ENCODE results near the gene CSTA.
"Not testable (repeated sequence)": the region's sequence is repeated elsewhere in the genome, so short reads cannot be mapped to it uniquely, and the experiment has no call there.

CSTA gene

GRCh38 chr3:122322095-122323075 is 2.7 kb upstream of the CSTA start:
- DNase-seq (ENCODE audit: low read depth): no peak

DNA sequence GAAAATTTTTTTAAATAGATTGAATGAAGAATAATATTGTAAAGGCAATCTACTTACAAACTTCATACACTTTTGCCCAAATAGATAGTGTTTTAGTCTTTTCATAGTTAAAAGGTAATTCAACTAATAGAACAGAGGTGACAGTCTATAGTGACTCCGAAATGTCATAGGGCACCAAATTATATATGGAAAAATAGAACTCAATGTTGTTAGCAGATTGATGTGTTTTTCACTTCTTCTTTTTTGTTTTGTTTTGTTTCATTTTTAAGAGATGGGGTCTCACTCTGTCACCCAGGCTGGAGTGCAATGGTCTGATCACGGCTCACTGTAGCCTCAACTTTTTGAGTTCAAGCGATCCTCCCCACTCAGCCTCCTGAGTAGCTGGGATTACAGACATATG is 721 bp downstream of the CSTA start:
- no peak for DNase-seq (ENCODE audit: low read depth)

DNA sequence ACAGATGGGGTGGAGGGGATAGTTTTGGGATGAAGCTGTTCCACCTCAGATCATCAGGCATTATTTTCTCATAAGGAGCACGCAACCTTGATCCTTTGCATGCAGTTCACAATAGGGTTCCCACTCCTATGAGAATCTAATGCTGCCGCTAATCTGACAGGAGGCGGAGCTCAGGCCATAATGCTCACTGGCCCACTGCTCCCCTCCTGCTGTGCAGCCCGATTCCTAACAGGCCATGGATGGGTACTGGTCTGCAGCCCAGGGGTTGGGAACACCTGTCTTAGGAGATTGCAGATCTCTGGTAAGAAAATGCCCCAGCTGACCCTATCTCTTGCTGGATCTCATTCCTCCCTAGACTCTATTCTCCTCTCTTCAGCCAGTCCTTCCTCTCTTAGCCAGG is 6.8 kb downstream of the CSTA start:
- DNase-seq (ENCODE audit: low read depth): no peak

- no peak for DNase-seq (ENCODE audit: low read depth)
Observed at GRCh38 chr3:122332551-122332950, 7.5 kb downstream of the CSTA start.

GRCh38 chr3:122342803-122343202 is 17.8 kb downstream of the CSTA start:
- no peak for DNase-seq (ENCODE audit: low read depth)

GRCh38 chr3:122343654-122344053 is 18.6 kb downstream of the CSTA start:
- DNase-seq (ENCODE audit: low read depth): no peak

DNA sequence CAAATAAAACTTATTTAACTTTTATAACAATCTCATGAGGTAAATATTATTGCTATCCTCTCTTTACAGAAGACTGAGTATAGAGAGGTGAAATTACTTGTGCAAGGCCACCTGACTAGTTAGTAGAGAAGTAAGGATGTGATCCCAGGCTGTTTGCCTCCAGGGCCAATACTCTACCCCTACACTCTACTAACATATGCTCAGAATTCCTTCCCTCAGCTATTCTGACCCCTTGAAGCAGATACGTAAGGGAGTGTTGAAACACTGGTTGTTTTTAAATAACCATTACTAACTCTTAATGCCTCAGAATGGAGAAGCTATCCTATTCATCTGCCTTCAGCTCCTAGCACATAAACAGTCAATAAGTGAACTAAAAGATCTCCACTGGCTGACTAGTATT is 24.1 kb downstream of the CSTA start:
- DNase-seq (ENCODE audit: low read depth): no peak

GRCh38 chr3:122350814-122351418 is 25.9 kb downstream of the CSTA start:
- DNase-seq (ENCODE audit: low read depth): no peak

DNA sequence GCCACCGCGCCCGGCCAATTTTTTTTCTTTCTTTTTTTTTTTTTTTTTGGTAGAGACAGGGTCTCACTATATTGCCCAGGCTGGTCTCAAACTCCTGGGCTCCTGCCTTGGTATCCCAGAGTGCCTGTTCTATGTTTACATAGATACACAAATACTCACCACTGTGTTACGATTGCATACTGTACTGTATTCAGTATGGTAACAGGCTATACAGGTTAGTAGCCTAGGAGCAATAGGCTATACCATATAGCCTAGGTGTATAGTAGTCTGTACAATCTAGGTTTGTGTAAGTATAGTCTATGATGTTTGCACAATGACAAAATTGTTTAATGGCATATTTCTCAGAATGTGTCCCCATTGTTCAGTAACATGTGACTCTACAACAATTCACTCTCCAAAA is 26.6 kb downstream of the CSTA start:
- DNase-seq (ENCODE audit: low read depth): no peak

DNA sequence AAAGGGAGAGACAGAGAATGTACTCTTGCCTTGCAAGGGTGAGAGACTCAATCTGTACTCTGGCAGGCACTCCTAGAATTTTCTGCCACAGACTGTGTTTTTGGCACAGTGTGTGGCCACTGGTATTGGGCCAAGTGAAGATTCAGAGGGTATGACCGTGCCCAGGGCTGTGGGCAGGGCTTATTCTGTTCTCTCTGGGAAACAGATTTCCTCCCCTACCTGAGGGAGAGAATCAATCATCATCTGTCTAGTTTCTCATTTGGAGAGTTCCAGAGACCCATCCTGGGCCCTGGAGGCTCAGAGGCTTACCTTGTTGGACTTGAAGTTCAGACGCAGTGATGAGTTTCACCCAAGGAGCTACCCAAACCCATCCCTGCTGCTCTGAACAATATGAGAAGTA is 28.2 kb downstream of the CSTA start:
- no peak for DNase-seq (ENCODE audit: low read depth)

- no peak for DNase-seq (ENCODE audit: low read depth)
Observed at GRCh38 chr3:122353893-122354401, 28.9 kb downstream of the CSTA start.

GRCh38 chr3:122355612-122356011 is 30.6 kb downstream of the CSTA start:
- DNase-seq (ENCODE audit: low read depth): no peak

- DNase-seq (ENCODE audit: low read depth): no peak
Observed at GRCh38 chr3:122356402-122356801, 31.4 kb downstream of the CSTA start.

DNA sequence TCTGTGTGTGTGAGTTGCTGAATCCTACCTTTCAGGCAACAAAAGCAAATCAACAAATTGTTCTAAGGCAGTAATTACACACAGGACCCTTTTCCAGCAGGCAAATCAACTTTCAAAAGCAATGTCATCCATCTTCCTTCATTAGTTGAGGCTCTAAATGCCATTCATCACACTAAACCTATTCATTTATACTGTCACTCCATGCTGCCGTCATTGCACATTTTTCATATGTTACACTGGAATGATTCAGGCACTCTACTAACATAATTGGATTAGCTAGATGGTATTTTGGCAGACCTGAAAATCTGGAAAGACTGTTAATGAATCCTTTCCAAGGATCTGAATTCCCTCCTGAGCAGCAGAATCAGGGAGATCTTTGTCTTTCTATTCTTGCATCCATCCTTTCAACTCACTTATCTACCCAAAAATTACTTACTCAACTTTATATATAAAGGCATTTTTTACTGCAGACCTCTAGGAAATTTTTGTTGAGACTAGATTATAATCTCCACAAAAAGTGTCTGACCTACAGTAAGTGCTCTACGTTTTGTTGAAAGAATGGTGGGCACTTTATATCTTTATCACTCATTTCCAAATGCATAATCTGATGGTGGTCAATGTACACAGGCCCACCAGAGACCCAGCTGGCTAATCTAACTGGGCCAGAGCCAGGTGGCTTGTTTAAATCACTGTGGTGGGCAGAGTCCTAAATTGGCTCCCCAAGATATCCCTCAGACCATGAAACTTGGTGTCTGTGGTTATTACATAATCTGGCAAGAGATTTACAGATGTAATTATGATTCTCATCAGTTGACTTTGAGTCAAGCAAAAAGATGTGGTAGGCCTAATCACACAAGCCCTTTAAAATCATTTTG is 33.0 kb downstream of the CSTA start:
- no peak for DNase-seq (ENCODE audit: low read depth)

- DNase-seq (ENCODE audit: low read depth): no peak
Observed at GRCh38 chr3:122358703-122359032, 33.6 kb downstream of the CSTA start.

DNA sequence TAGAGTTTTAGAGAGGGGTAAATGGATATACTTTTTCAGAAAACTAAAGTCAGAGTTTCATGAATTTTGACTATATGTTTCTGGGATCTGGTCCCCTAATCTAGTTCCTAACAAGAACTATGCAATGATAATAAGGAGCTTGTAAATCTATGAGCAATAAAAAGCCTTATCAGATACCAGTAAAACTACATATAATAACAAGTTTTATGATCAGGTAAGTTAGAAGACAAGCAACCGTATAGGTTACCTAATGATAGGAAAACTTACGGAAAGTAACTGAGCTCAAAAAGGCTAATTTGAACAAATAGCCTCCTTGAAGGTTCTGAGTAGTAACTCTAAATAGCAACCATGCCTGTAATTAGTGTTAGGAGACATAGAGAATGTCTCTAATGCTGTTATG is 37.0 kb downstream of the CSTA start:
- no peak for DNase-seq (ENCODE audit: low read depth)

DNA sequence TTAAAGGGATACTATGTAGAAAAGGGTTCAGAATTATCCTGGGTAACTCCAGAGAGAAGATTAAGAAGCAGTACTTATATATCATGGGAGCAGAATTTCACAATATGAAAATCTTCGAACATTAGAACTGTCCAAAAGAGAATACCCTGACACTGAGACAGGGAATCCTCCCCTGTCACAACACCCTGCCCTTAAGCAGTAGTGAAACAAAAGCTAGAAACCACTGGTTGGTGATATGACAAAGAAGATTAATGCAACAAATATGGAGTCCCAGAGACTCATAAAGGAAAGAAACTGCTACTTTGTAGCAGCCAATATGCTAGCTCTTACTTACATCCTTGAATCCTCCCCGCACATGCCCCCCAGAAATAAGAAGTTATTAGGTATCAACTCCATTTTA is 39.4 kb downstream of the CSTA start:
- no peak for DNase-seq (ENCODE audit: low read depth)

- DNase-seq (ENCODE audit: low read depth): no peak
Observed at GRCh38 chr3:122365073-122365472, 40.0 kb downstream of the CSTA start.

DNA sequence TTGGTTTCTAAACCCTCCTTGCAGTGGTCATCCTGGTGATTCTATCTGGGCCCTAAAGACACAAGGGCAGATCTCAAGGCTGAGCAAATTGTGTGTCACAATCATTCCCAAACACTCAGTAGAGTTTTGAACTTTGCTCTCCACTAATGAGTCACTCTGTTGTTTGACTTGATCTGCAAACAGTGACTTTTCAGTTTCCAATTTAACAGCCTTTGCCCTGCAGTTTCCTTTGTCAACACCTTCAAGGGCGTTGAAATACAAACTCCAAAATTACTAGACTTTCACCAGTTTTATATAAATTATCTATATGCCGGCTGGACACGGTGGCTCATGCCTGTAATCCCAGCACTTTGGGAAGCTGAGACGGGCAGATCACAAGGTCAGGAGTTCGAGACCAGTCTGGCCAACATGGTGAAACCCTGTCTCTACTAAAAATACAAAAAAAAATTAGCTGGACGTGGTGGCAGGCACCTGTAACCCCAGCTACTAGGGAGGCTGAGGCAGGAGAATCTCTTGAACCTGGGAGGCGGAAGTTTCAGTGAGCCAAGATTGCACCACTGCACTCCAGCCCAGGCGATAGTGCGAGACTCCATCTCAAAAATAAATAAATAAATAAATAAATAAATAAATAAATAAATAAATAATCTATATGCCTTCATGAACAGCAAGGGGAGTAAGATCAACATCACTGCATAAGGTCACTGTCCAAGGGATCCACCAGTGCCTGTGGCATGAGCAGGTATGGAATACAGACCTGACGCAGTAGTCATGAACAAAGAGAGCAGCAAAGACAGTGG is 40.7 kb downstream of the CSTA start:
- not testable (repeated sequence) for DNase-seq (ENCODE audit: low read depth)

DNA sequence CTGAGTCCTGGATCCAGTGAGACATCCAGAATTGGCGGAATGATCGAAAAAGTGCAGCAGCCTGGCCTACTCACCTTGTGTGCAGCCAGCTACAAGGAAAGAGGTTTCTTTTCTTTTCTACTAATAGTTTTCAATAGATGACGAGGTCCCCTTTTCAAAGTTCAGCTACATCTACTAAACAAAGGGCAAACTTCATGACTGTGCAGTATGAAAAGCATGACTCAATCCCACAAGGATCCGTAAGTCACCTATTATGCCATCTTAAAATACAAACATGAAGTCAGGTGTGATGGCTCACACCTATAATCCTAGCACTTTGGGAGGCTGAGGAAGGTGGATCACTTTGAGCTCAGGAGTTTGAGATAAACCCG is 41.3 kb downstream of the CSTA start:
- no peak for DNase-seq (ENCODE audit: low read depth)

DNA sequence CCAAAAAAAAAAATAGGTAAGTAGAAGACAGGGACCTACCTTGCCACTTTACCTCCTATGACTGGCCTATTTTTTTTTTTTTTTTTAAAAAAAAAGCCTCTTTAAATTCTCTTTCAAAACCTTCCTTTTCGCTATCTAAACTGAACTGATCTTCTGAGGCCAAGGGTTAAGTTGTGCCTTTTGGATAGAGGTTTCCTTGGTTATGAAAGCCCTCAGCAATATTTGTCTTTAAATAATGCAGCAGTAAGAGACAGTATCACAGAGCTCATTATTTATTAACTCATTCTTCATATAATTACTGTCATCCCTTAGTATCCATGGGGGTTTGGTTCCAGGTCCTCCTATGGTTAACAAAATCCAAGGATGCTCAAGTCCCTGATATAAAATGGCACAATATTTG is 49.0 kb downstream of the CSTA start:
- DNase-seq (ENCODE audit: low read depth): no peak

DNA sequence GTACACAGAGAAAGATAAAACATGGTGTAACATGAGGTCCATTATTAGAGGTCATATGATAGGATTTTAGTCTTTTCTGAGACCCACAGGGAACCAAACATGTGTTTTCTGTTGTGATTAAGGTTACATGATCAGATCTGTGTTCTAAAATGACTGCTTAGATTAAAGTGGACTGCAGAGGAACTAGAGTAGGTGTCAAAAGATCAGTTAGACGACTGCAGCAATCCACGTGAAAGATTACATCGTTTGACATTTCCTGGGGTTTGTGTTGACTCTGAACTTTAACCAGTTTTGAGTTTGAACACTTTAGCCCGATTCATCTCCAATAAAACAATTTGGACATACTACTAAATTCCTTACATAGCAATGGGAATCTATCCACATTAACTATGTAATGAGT is 52.9 kb downstream of the CSTA start:
- no peak for DNase-seq (ENCODE audit: low read depth)
